Measurements from ENCODE around the gene SAE1. TPM values are rescaled to one million over a fixed set of nuclear protein-coding genes. Genes with fewer than 3 reads are reported as not detected.
A peak's percentile ranks its signal among the peaks of the same experiment; 100 is the strongest.

The SAE1 gene
- total RNA-seq, 2 donors from 2014 or later: 187 to 240 TPM

- DNase-seq: no peak
- Mint-ChIP-seq H3K27ac (peak overlapping the region; percentile 92), H3K4me3 (no peak overlapping the region), H3K4me1 (peaks cover 14% of the 10 kb centered on the region), H3K9me3 (no peaks in the 10 kb centered on the region), H3K27me3 (ENCODE audit: insufficient read depth) (no peaks in the 10 kb centered on the region), H3K36me3 (ENCODE audit: low read depth) (peaks cover 13% of the 10 kb centered on the region)
- Histone ChIP-seq H3K27ac (ENCODE audit: low read depth, low read length) (peak overlapping the region; percentile 94), H3K9me3 (ENCODE audit: control insufficient read depth, low read length) (no peaks in the 10 kb centered on the region), H3K36me3 (ENCODE audit: control insufficient read depth, insufficient read depth, low read length) (peaks cover 27% of the 10 kb centered on the region), H3K4me3 (ENCODE audit: low read length) (peak overlapping the region; percentile 95), H3K27me3 (ENCODE audit: control insufficient read depth, insufficient read depth, low read length, poor library complexity, severe bottlenecking) (no peaks in the 10 kb centered on the region), H3K4me1 (ENCODE audit: control insufficient read depth, insufficient read depth, low read length) (peaks cover 12% of the 10 kb centered on the region), H3K9ac (ENCODE audit: extremely low read depth, low read length, poor library complexity, severe bottlenecking) (peak overlapping the region; percentile 62)
- no peak for TF ChIP-seq CTCF (conservative IDR thresholded peaks at IDR 0.05)
- WGBS, 2 experiments (ENCODE audit: insufficient coverage in 1 of 2, insufficient read length in 1 of 2): 10 to 14% methylated on average over 10 to 53 of the region's 56 CpGs
These were observed 96.1 kb downstream of the SAE1 start for GRCh38 chr19:47226426-47227351.

DNA sequence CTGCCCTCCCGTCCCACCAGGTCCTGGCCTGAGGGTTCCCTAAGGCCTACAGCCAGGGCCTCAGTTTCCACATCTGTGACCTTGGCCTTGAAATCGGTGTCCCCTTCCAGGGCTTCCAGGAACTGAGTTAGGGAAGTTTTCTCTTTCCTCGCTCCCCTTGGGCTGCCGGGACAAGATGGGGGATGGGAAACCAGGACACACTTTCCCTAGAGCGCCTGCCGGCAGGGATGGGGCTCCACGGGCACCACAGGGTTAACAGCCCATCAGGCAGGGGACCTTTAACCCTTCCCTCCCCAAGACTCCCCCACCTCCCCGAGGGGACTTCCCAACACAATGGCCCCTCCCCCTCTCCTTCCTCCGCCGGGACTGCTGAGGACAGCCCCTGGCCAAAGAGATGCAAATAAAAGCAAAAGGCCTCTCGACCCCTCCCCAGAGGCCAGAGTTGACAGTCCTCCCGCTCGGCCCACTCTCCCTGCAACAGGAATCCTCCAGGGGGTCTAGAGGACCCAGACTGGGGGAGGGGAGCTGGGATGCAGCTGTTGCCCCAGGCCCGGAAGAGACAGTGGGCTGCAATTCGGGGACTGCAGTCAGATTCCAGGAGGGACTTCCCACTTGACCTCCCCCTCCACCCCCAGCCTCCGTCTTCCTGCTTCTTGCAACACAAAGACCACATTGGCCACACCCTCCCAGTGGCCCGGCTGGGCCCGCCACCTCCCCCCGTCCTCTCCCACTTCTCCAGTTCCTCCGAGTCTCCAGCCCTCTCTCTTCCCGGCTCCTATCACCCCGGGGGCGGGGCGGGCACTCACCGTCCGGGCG is 96.9 kb downstream of the SAE1 start:
- H3K4me1 ChIP-seq (ENCODE audit: control insufficient read depth, insufficient read depth, low read length): peaks cover 12% of the 10 kb centered on the region

More for the DNA sequence above, 96.9 kb downstream of the SAE1 start:
- Mint-ChIP-seq H3K4me3 (no peak overlapping the region), H3K9me3 (no peaks in the 10 kb centered on the region), H3K36me3 (ENCODE audit: low read depth) (peaks cover 7% of the 10 kb centered on the region), H3K4me1 (peaks cover 14% of the 10 kb centered on the region), H3K27ac (peak overlapping the region; percentile 92), H3K27me3 (ENCODE audit: insufficient read depth) (peaks cover 4% of the 10 kb centered on the region)
- Histone ChIP-seq H3K27ac (ENCODE audit: low read depth, low read length) (peak overlapping the region; percentile 94), H3K9me3 (ENCODE audit: control insufficient read depth, low read length) (no peaks in the 10 kb centered on the region), H3K9ac (ENCODE audit: extremely low read depth, low read length, poor library complexity, severe bottlenecking) (peak overlapping the region; percentile 62), H3K36me3 (ENCODE audit: control insufficient read depth, insufficient read depth, low read length) (peaks cover 22% of the 10 kb centered on the region), H3K4me3 (ENCODE audit: low read length) (peak overlapping the region; percentile 95), H3K27me3 (ENCODE audit: control insufficient read depth, insufficient read depth, low read length, poor library complexity, severe bottlenecking) (no peaks in the 10 kb centered on the region)
- peak; percentile 99 for DNase-seq
- TF ChIP-seq CTCF (conservative IDR thresholded peaks at IDR 0.05): no peak
- 0 to 2% methylated on average over 9 to 27 of the region's 27 CpGs for WGBS, 2 experiments (ENCODE audit: insufficient coverage in 1 of 2, insufficient read length in 1 of 2)

All from endodermal cell (in vitro differentiated cells).